ENCODE data around the gene ZNF480.

DNA sequence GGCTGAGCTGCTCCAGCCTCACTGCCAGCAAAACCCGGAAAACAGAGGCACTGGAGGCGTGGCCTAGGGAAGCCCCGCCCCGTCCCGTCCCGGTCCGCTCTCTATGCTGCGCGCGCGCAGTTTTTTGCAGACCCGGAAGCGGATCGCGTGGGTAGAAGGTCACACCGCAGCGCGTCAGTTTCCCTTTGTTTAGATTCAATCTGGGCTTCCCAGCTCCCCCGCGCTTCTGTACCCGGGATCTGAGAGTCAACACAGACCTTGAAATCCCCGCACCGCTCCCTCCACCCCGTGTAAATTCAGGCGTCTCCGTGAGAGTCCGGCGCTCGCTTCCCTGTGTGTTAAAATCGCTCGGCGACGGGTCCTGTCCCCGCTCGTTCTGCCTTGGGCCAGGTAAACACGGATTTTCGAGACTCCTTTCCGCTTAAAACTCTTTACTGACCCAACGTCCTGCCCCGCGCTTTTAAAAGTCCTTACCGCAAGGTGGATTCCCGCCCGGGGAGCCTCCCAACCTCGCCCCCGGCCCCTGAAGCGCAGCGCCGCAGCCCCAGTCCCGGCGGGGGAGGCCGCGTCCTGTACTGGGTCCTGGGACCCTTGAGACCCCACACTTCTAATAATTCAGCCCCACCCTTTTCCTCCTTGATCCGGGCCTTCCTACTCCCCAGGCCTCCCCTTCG, 39.3 kb downstream of the ZNF480 start, which contains the start of gene ZNF610:
- TF ChIP-seq, protein P1, sequence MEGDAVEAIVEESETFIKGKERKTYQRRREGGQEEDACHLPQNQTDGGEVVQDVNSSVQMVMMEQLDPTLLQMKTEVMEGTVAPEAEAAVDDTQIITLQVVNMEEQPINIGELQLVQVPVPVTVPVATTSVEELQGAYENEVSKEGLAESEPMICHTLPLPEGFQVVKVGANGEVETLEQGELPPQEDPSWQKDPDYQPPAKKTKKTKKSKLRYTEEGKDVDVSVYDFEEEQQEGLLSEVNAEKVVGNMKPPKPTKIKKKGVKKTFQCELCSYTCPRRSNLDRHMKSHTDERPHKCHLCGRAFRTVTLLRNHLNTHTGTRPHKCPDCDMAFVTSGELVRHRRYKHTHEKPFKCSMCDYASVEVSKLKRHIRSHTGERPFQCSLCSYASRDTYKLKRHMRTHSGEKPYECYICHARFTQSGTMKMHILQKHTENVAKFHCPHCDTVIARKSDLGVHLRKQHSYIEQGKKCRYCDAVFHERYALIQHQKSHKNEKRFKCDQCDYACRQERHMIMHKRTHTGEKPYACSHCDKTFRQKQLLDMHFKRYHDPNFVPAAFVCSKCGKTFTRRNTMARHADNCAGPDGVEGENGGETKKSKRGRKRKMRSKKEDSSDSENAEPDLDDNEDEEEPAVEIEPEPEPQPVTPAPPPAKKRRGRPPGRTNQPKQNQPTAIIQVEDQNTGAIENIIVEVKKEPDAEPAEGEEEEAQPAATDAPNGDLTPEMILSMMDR (IDR thresholded peaks at IDR 0.05; ENCODE audit: low read depth, low read length), result no peak
- no peak for TF ChIP-seq EZH2phosphoT487 (IDR thresholded peaks at IDR 0.05; ENCODE audit: low read depth)

Measured in OCI-LY3 (cell line).